ENCODE measurements around the gene TRAPPC3. TPM values are rescaled to one million over a fixed set of nuclear protein-coding genes. Genes with fewer than 3 reads are reported as not detected.

The TRAPPC3 gene
- polyA plus RNA-seq, 4 donors = 48.9 to 70.2 (median 61.2) TPM

- DNase-seq (ENCODE audit: low read depth in 4 of 4, low spot score in 3 of 4) = no peak
These were observed 41.0 kb downstream of the TRAPPC3 start for GRCh38 chr1:36108314-36108713.

- DNase-seq (ENCODE audit: low read depth in 4 of 4, low spot score in 3 of 4) = no peak
These were observed 41.9 kb downstream of the TRAPPC3 start for GRCh38 chr1:36107394-36107793.

GRCh38 chr1:36106269-36106668, 43.0 kb downstream of the TRAPPC3 start:
- no peak for DNase-seq (ENCODE audit: low read depth in 4 of 4, low spot score in 3 of 4)

- no peak for DNase-seq (ENCODE audit: low read depth in 4 of 4, low spot score in 3 of 4)
These were observed 47.7 kb downstream of the TRAPPC3 start for GRCh38 chr1:36101546-36101945.

GRCh38 chr1:36100376-36100775, 48.9 kb downstream of the TRAPPC3 start:
- no peak for DNase-seq (ENCODE audit: low read depth in 4 of 4, low spot score in 3 of 4)

GRCh38 chr1:36099681-36100341, 49.5 kb downstream of the TRAPPC3 start:
- DNase-seq (ENCODE audit: low read depth in 4 of 4, low spot score in 3 of 4) = peak in 1 of 4 donors; percentile 31

GRCh38 chr1:36098650-36099365, 50.5 kb downstream of the TRAPPC3 start:
- no peak for DNase-seq (ENCODE audit: low read depth in 4 of 4, low spot score in 3 of 4)

GRCh38 chr1:36097693-36098585, 51.3 kb downstream of the TRAPPC3 start:
- DNase-seq (ENCODE audit: low read depth in 4 of 4, low spot score in 3 of 4) = no peak

- DNase-seq (ENCODE audit: low read depth in 4 of 4, low spot score in 3 of 4) = no peak
These were observed 52.5 kb downstream of the TRAPPC3 start for GRCh38 chr1:36096500-36097432.

- DNase-seq (ENCODE audit: low read depth in 4 of 4, low spot score in 3 of 4) = no peak
These were observed 53.4 kb downstream of the TRAPPC3 start for GRCh38 chr1:36095760-36096405.

- DNase-seq (ENCODE audit: low read depth in 4 of 4, low spot score in 3 of 4) = no peak
These were observed 54.6 kb downstream of the TRAPPC3 start for GRCh38 chr1:36094621-36095061.

- DNase-seq (ENCODE audit: low read depth in 4 of 4, low spot score in 3 of 4) = no peak
These were observed 55.4 kb downstream of the TRAPPC3 start for GRCh38 chr1:36093929-36094328.

- no peak for DNase-seq (ENCODE audit: low read depth in 4 of 4, low spot score in 3 of 4)
These were observed 56.1 kb downstream of the TRAPPC3 start for GRCh38 chr1:36093226-36093625.

GRCh38 chr1:36092798-36093185, 56.5 kb downstream of the TRAPPC3 start:
- no peak for DNase-seq (ENCODE audit: low read depth in 4 of 4, low spot score in 3 of 4)

GRCh38 chr1:36092166-36092797, 57.0 kb downstream of the TRAPPC3 start:
- DNase-seq (ENCODE audit: low read depth in 4 of 4, low spot score in 3 of 4) = no peak

- no peak for DNase-seq (ENCODE audit: low read depth in 4 of 4, low spot score in 3 of 4)
These were observed 57.6 kb downstream of the TRAPPC3 start for GRCh38 chr1:36091698-36092097.

- DNase-seq (ENCODE audit: low read depth in 4 of 4, low spot score in 3 of 4) = no peak
These were observed 58.1 kb downstream of the TRAPPC3 start for GRCh38 chr1:36091141-36091540.

GRCh38 chr1:36089393-36090121, 59.7 kb downstream of the TRAPPC3 start:
- DNase-seq (ENCODE audit: low read depth in 4 of 4, low spot score in 3 of 4) = no peak

All from left renal pelvis (tissue), 4 donors.